Aorta (tissue), 5 donors: Measurements from ENCODE around the gene RNF169. TPM values are rescaled to one million over a fixed set of nuclear protein-coding genes. Genes with fewer than 3 reads are reported as not detected.
A peak's percentile ranks its signal among the peaks of the same experiment; 100 is the strongest.

Experiments used
- ATAC-seq: fragments of 200-7000 bp; cut with Tn5 transposase; one replicate; pipeline ENCODE4 v1.9.1; 2022; ENCODE audit warnings: moderate library complexity; ENCODE audit not compliant: low FRiP score
- DNase-seq, 2 donors: peaks; one replicate each; pipeline ENCODE4 v3.0.0-alpha.2; 2020
- H3K27ac ChIP-seq, 2 donors: one replicate each; pipeline ENCODE4 v1.5.1; 2013; ENCODE audit warnings: low read length in 2 of 2, mild to moderate bottlenecking in 2 of 2, moderate library complexity in 2 of 2, control low read depth in 1 of 2, inconsistent platforms in 1 of 2, low read depth in 1 of 2
- H3K27me3 ChIP-seq, 2 donors: one replicate each; pipeline ENCODE4 v1.6.1; 2013; ENCODE audit warnings: control low read depth in 1 of 2, low read length in 1 of 2, mild to moderate bottlenecking in 1 of 2, moderate library complexity in 1 of 2; ENCODE audit not compliant: insufficient read depth in 2 of 2, control insufficient read depth in 1 of 2
- H3K36me3 ChIP-seq, 2 donors: one replicate each; pipeline ENCODE4 v1.6.1; 2013; ENCODE audit warnings: control low read depth in 1 of 2, low read length in 1 of 2, mild to moderate bottlenecking in 1 of 2; ENCODE audit not compliant: insufficient read depth in 2 of 2, control insufficient read depth in 1 of 2
- H3K4me1 ChIP-seq, 2 donors: one replicate each; pipeline ENCODE4 v1.6.1; 2013; ENCODE audit warnings: low read length in 2 of 2, control low read depth in 1 of 2, mild to moderate bottlenecking in 1 of 2, moderate library complexity in 1 of 2; ENCODE audit not compliant: insufficient read depth in 2 of 2, control insufficient read depth in 1 of 2
- H3K4me3 ChIP-seq, 2 donors: one replicate each; pipeline ENCODE4 v1.5.1; 2013; ENCODE audit warnings: low read length in 2 of 2, control low read depth in 1 of 2, mild to moderate bottlenecking in 1 of 2
- H3K9me3 ChIP-seq: one replicate; pipeline ENCODE4 v1.6.1; 2013; ENCODE audit warnings: mild to moderate bottlenecking, low read length; ENCODE audit not compliant: control insufficient read depth
- WGBS, 2 donors: extraction: QIAGEN DNeasy Blood & Tissue Kit; methylation state at CpG; one replicate each; pipeline ENCODE4 v1.1.7; 2013; 5-methylcytosine and 5-hydroxymethylcytosine counted together
- intact Hi-C, 2 donors: fragments of 100-400 bp; cut with DNase I; formaldehyde crosslinking; loops; one replicate each; pipeline versions ENCODE4 v1.14.2 to v1.15.0; 2022
- polyA plus RNA-seq, 2 donors: library from polyadenylated mRNA; stranded (reverse); fragments of 200-250 nt; gene quantifications; one replicate each; pipeline ENCODE4 v1.2.3, GENCODE V29; 2013
- total RNA-seq, 2 donors: library from RNA; stranded (reverse); fragmentation: NEBNext Ultra II Directional; extraction: Animal tissue kit (Norgen Biotek cat#: 25700); gene quantifications; one replicate each; pipeline ENCODE4 v1.2.1, GENCODE V29; 2021
- donor health status: healthy with polysubstance abuse.
- donor health status: Bipolar disorder and iron deficiency.
- donor health status: DM: no; HTN: no; CAD: no.
- donor health status: DM: no; HTN: no; CAD: no.
- donor health status: DM: yes; HTN: yes; CAD: no.

RNF169 gene
- total and polyA plus RNA-seq, 4 donors = 2.6 to 23.6 (median 13.1) TPM

GRCh38 chr11:74736031-74736430 lies 12.6 kb upstream of the RNF169 start:
- 94 to 96% methylated on average over 2 of the region's 2 CpGs for WGBS, 2 donors
- intact Hi-C loops = loop anchor here in 1 of 2 donors (5.0 to 10.0 kb wide), 2 partner anchors 284 to 481 kb away; no protein-coding TSS in a partner anchor
- no peaks in the 10 kb centered on the region for H3K9me3 ChIP-seq

GRCh38 chr11:74739546-74740270 lies 8.9 kb upstream of the RNF169 start:
- no peaks in the 10 kb centered on the region for H3K9me3 ChIP-seq
- intact Hi-C loops = loop anchor here (2.0 to 10.0 kb wide), 3 partner anchors 287 to 485 kb away; no protein-coding TSS in a partner anchor
- ATAC-seq (peak; percentile 77), DNase-seq (peak in 1 of 2 donors; percentile 67)
- 18 to 19% methylated on average over 8 of the region's 8 CpGs for WGBS, 2 donors
- no peaks in the 10 kb centered on the region for H3K36me3 ChIP-seq
- no peak overlapping the region for H3K4me3 ChIP-seq
- H3K4me1 ChIP-seq = no peaks in the 10 kb centered on the region
- no peaks in the 10 kb centered on the region for H3K27me3 ChIP-seq
- no peak overlapping the region for H3K27ac ChIP-seq

More at GRCh38 chr11:74736031-74736430, 12.6 kb upstream of the RNF169 start:
- Histone ChIP-seq H3K4me3 (no peak overlapping the region), H3K27ac (no peak overlapping the region), H3K36me3 (no peaks in the 10 kb centered on the region), H3K27me3 (no peaks in the 10 kb centered on the region), H3K4me1 (no peaks in the 10 kb centered on the region)
- DNase-seq (no peak), ATAC-seq (no peak)

- ATAC-seq = no peak
- no peak overlapping the region for H3K4me3 ChIP-seq
- H3K36me3 ChIP-seq = no peaks in the 10 kb centered on the region
- H3K4me1 ChIP-seq = no peaks in the 10 kb centered on the region
- no peaks in the 10 kb centered on the region for H3K27me3 ChIP-seq
- 87 to 92% methylated on average over 4 of the region's 4 CpGs for WGBS, 2 donors
- no peak overlapping the region for H3K27ac ChIP-seq
- intact Hi-C loops = loop anchor here in 1 of 2 donors (10.0 kb wide), 1 partner anchor 487 kb away; no protein-coding TSS in a partner anchor
- H3K9me3 ChIP-seq = no peaks in the 10 kb centered on the region
- no peak for DNase-seq
Observed at GRCh38 chr11:74742070-74742469, 6.6 kb upstream of the RNF169 start.

GRCh38 chr11:74743640-74744039 lies 5.0 kb upstream of the RNF169 start:
- Histone ChIP-seq H3K36me3 (no peaks in the 10 kb centered on the region), H3K4me3 (no peak overlapping the region), H3K27ac (no peak overlapping the region), H3K4me1 (no peaks in the 10 kb centered on the region), H3K27me3 (no peaks in the 10 kb centered on the region), H3K9me3 (no peaks in the 10 kb centered on the region)
- no peak for ATAC-seq
- no peak for DNase-seq
- intact Hi-C loops = loop anchor here in 1 of 2 donors (10.0 kb wide), 1 partner anchor 489 kb away; no protein-coding TSS in a partner anchor

GRCh38 chr11:74744277-74744676 lies 4.4 kb upstream of the RNF169 start:
- DNase-seq (no peak), ATAC-seq (no peak)
- Histone ChIP-seq H3K9me3 (no peaks in the 10 kb centered on the region), H3K4me1 (no peaks in the 10 kb centered on the region), H3K27me3 (no peaks in the 10 kb centered on the region), H3K36me3 (no peaks in the 10 kb centered on the region), H3K27ac (no peak overlapping the region), H3K4me3 (no peak overlapping the region)
- 32 to 58% methylated on average over 4 of the region's 4 CpGs for WGBS, 2 donors
- intact Hi-C loops = loop anchor here in 1 of 2 donors (10.0 kb wide), 1 partner anchor 489 kb away; no protein-coding TSS in a partner anchor

- no peaks in the 10 kb centered on the region for H3K4me1 ChIP-seq
- no peak overlapping the region for H3K27ac ChIP-seq
- H3K27me3 ChIP-seq = no peaks in the 10 kb centered on the region
- DNase-seq = no peak
- no peaks in the 10 kb centered on the region for H3K9me3 ChIP-seq
- intact Hi-C loops = loop anchor here in 1 of 2 donors (5.0 to 10.0 kb wide), 2 partner anchors 155 to 492 kb away; partner anchors contain the start of gene POLD3
- 95 to 97% methylated on average over 3 of the region's 3 CpGs for WGBS, 2 donors
- no peak overlapping the region for H3K4me3 ChIP-seq
- ATAC-seq = no peak
- H3K36me3 ChIP-seq = no peaks in the 10 kb centered on the region
Observed at GRCh38 chr11:74746868-74747267, 1.8 kb upstream of the RNF169 start.

- H3K36me3 ChIP-seq = no peaks in the 10 kb centered on the region
- 0 to 1% methylated on average over 23 to 63 of the region's 63 CpGs for WGBS, 2 donors
- H3K4me1 ChIP-seq = no peaks in the 10 kb centered on the region
- H3K27ac ChIP-seq = peak overlapping the region; percentile 46 to 83
- peak overlapping the region; percentile 91 to 94 for H3K4me3 ChIP-seq
- peak; percentile 67 for ATAC-seq
- no peaks in the 10 kb centered on the region for H3K9me3 ChIP-seq
- H3K27me3 ChIP-seq = no peaks in the 10 kb centered on the region
- intact Hi-C loops = loop anchor here in 1 of 2 donors (5.0 to 10.0 kb wide), 2 partner anchors 157 to 495 kb away; partner anchors contain the start of gene POLD3
- peak; percentile 63 to 85 for DNase-seq
Observed at GRCh38 chr11:74749127-74749964, 697 bp downstream of the RNF169 start.

- Histone ChIP-seq H3K27me3 (no peaks in the 10 kb centered on the region), H3K27ac (no peak overlapping the region), H3K4me3 (peak overlapping the region; percentile 91 to 94), H3K4me1 (no peaks in the 10 kb centered on the region), H3K36me3 (no peaks in the 10 kb centered on the region), H3K9me3 (no peaks in the 10 kb centered on the region)
- WGBS, 2 donors = 0 to 3% methylated on average over 2 of the region's 2 CpGs
- DNase-seq (no peak), ATAC-seq (no peak)
- intact Hi-C loops = loop anchor here in 1 of 2 donors (5.0 to 10.0 kb wide), 2 partner anchors 158 to 495 kb away; partner anchors contain the start of gene POLD3
Observed at GRCh38 chr11:74749965-74750296, 1.3 kb downstream of the RNF169 start.
